ENCODE results near the gene ACOT4.
"Not testable (repeated sequence)": the region's sequence is repeated elsewhere in the genome, so short reads cannot be mapped to it uniquely, and the experiment has no call there.

ACOT4 gene

GRCh38 chr14:73582102-73582979 is 9.3 kb upstream of the ACOT4 start:
- DNase-seq: peak; percentile 26

GRCh38 chr14:73588695-73589094 is 3.0 kb upstream of the ACOT4 start:
- DNase-seq: no peak

- DNase-seq: peak; percentile 47
Observed at GRCh38 chr14:73589116-73589515, 2.6 kb upstream of the ACOT4 start.

GRCh38 chr14:73590673-73591004 is 1.0 kb upstream of the ACOT4 start:
- DNase-seq: not testable (repeated sequence)

- no peak for DNase-seq
Observed at GRCh38 chr14:73594491-73594890, 2.8 kb downstream of the ACOT4 start.

GRCh38 chr14:73599499-73599898 is 7.8 kb downstream of the ACOT4 start:
- no peak for DNase-seq

GRCh38 chr14:73602994-73603393 is 11.3 kb downstream of the ACOT4 start:
- no peak for DNase-seq

GRCh38 chr14:73606271-73606670 is 14.6 kb downstream of the ACOT4 start:
- DNase-seq: no peak

GRCh38 chr14:73607241-73607640 is 15.6 kb downstream of the ACOT4 start:
- DNase-seq: no peak

- DNase-seq: no peak
Observed at GRCh38 chr14:73610687-73611086, 19.0 kb downstream of the ACOT4 start.

GRCh38 chr14:73612339-73613045 is 20.8 kb downstream of the ACOT4 start, which contains the start of gene ACOT6:
ACOT6 (plus strand) TSS chr14:73612517; CDS start chr14:73612572, 55 bp downstream.
- DNase-seq: peak; percentile 69

- DNase-seq: no peak
Observed at GRCh38 chr14:73613046-73613383, 21.3 kb downstream of the ACOT4 start.

- no peak for DNase-seq
Observed at GRCh38 chr14:73613419-73613963, 21.8 kb downstream of the ACOT4 start.

GRCh38 chr14:73616831-73617230 is 25.2 kb downstream of the ACOT4 start:
- no peak for DNase-seq

- DNase-seq: no peak
Observed at GRCh38 chr14:73619524-73619923, 27.9 kb downstream of the ACOT4 start.

- no peak for DNase-seq
Observed at GRCh38 chr14:73620268-73620667, 28.6 kb downstream of the ACOT4 start.

GRCh38 chr14:73623504-73624054 is 31.9 kb downstream of the ACOT4 start:
- DNase-seq: no peak

GRCh38 chr14:73625706-73626105 is 34.0 kb downstream of the ACOT4 start:
- DNase-seq: no peak

GRCh38 chr14:73627151-73627558 is 35.5 kb downstream of the ACOT4 start:
- DNase-seq: peak; percentile 75

- DNase-seq: no peak
Observed at GRCh38 chr14:73630009-73630780, 38.5 kb downstream of the ACOT4 start.

GRCh38 chr14:73633116-73634010 is 41.7 kb downstream of the ACOT4 start:
- DNase-seq: peak; percentile 81

Data from suppressor macrophage treated with lipopolysaccharide for 4 hours (primary cell).